GM23248 (cell line): ENCODE results near the gene WARS2. TPM values are rescaled to one million over a fixed set of nuclear protein-coding genes. Genes with fewer than 3 reads are reported as not detected.

ENCODE experiments used
- DNase-seq: peaks from one replicate; pipeline ENCODE4 v3.0.0-alpha.2; 2015
- H2AFZ ChIP-seq: fragments of 200-600 bp; sonication (generic); 2 replicates; pipeline ENCODE4 v1.6.1; 2016; ENCODE audit warnings: antibody characterized with exemption
- H3F3A ChIP-seq: fragments of 200-600 bp; sonication (generic); 2 replicates; pipeline ENCODE4 v1.6.1; 2016; ENCODE audit warnings: mild to moderate bottlenecking, antibody characterized with exemption, mixed run types; ENCODE audit not compliant: insufficient read depth
- H3K27ac ChIP-seq: fragments of 200-600 bp; sonication (generic); 2 replicates; pipeline ENCODE4 v1.5.1; 2016; ENCODE audit warnings: mild to moderate bottlenecking
- H3K27me3 ChIP-seq: fragments of 200-600 bp; sonication (generic); replicated peaks from 2 replicates; pipeline ENCODE4 v1.6.1; 2016; ENCODE audit warnings: mild to moderate bottlenecking; ENCODE audit not compliant: insufficient read depth
- H3K36me3 ChIP-seq: fragments of 200-600 bp; sonication (generic); 2 replicates; pipeline ENCODE4 v1.6.1; 2016; ENCODE audit warnings: low read depth, mild to moderate bottlenecking
- H3K4me1 ChIP-seq: fragments of 200-600 bp; sonication (generic); 2 replicates; pipeline ENCODE4 v1.6.1; 2016; ENCODE audit warnings: mild to moderate bottlenecking; ENCODE audit not compliant: insufficient read depth
- H3K4me2 ChIP-seq: fragments of 200-600 bp; sonication (generic); one replicate; pipeline ENCODE4 v1.6.1; 2016; ENCODE audit warnings: mild to moderate bottlenecking; ENCODE audit not compliant: unreplicated experiment
- H3K4me3 ChIP-seq: fragments of 200-600 bp; sonication (generic); 2 replicates; pipeline ENCODE4 v1.5.1; 2016; ENCODE audit warnings: mild to moderate bottlenecking
- H3K79me2 ChIP-seq: fragments of 200-600 bp; sonication (generic); 2 replicates; pipeline ENCODE4 v1.6.1; 2016; ENCODE audit warnings: mild to moderate bottlenecking; ENCODE audit not compliant: insufficient read depth
- H3K9ac ChIP-seq: fragments of 200-600 bp; sonication (generic); 2 replicates; pipeline ENCODE4 v1.6.1; 2016; ENCODE audit warnings: mild to moderate bottlenecking
- H3K9me2 ChIP-seq: fragments of 200-600 bp; sonication (generic); 2 replicates; pipeline ENCODE4 v1.6.1; 2016; ENCODE audit warnings: mixed run types, mild to moderate bottlenecking, moderate library complexity; ENCODE audit not compliant: insufficient read depth
- H3K9me3 ChIP-seq: fragments of 200-600 bp; sonication (generic); one replicate; pipeline ENCODE4 v1.6.1; 2017; ENCODE audit warnings: low read depth
- H4K20me1 ChIP-seq: fragments of 200-600 bp; sonication (generic); 2 replicates; pipeline ENCODE4 v1.6.0; 2016; ENCODE audit not compliant: insufficient read depth
- EZH2 ChIP-seq: fragments of 200-600 bp; sonication (generic); IDR thresholded peaks from 2 replicates; pipeline ENCODE4 v1.6.1; 2018; ENCODE audit warnings: antibody characterized with exemption, mild to moderate bottlenecking; ENCODE audit not compliant: insufficient read depth, poor library complexity, severe bottlenecking
- EZH2phosphoT487 ChIP-seq: fragments of 200-600 bp; sonication (generic); IDR thresholded peaks from 2 replicates; pipeline ENCODE4 v1.6.1; 2018; ENCODE audit warnings: antibody characterized with exemption, moderate library complexity, mild to moderate bottlenecking, low read depth; ENCODE audit not compliant: insufficient read depth
- WGBS, 2 experiments: methylation state at CpG; one replicate each; pipeline ENCODE4 v1.1.6; 2015 to 2017; ENCODE audit warnings: low lambda C conversion rate in 2 of 2, low coverage in 1 of 2; ENCODE audit errors: missing lambda C conversion rate in 2 of 2; 5-methylcytosine and 5-hydroxymethylcytosine counted together
- in situ Hi-C: fragments of 300-500 bp; cut with MboI; formaldehyde crosslinking; loops from 2 replicates; pipeline ENCODE4 v1.15.0; 2020
- polyA plus RNA-seq: library from polyadenylated mRNA; unstranded; fragments of >200 nt; fragmentation: Nextera tagmentation; extraction: Ambion mirVana; gene quantifications from 2 replicates; pipeline ENCODE4 v1.2.1, GENCODE V29; 2016
- total RNA-seq: library from RNA; depleted of rRNA; stranded (reverse); fragments of >200 nt; shearing (Covaris generic); gene quantifications from 2 replicates; pipeline ENCODE4 v1.2.3, GENCODE V29; 2014

The WARS2 gene
- total and polyA plus RNA-seq, 2 experiments from 2014 or later: 7.9 to 13.8 TPM

DNA sequence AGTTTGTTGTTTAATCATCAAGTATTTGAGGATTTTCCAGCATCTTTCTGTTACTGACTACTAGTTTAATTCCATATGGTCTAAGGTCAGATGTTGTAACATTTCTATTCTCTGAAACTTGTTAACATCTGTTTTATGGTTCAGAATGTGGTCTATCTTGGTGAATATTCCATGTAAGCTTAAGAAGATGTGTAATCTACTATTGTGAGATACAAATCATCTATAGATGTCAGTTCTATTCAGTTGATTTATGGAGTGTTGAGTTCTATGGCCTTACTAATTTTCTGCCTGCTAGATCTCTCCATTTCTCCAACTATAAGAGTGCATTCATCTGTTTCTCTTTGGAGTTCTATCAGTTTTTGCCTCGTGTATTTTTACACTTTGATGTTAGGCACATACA lies 31.5 kb downstream of the WARS2 start:
- Histone ChIP-seq H2AFZ (no peak overlapping the region), H3F3A (no peaks in the 10 kb centered on the region), H3K9ac (no peak overlapping the region), H3K4me3 (no peak overlapping the region), H4K20me1 (no peaks in the 10 kb centered on the region), H3K79me2 (no peaks in the 10 kb centered on the region), H3K4me1 (no peaks in the 10 kb centered on the region), H3K4me2 (no peak overlapping the region), H3K9me3 (no peaks in the 10 kb centered on the region), H3K27me3 (no peaks in the 10 kb centered on the region), H3K9me2 (0 out of 2 replicates have a peak, but pooled peaks cover 3% of the 10 kb centered on the region), H3K27ac (no peak overlapping the region), H3K36me3 (no peaks in the 10 kb centered on the region)
- no peak for DNase-seq
- TF ChIP-seq EZH2 (no peak), EZH2phosphoT487 (no peak)
- in situ Hi-C loops: no loop called here
- WGBS, 2 experiments: 52 to 62% methylated on average over 1 of the region's 1 CpG

- Histone ChIP-seq H3K4me3 (no peak overlapping the region), H2AFZ (no peak overlapping the region), H3K9ac (no peak overlapping the region), H3K9me2 (no peaks in the 10 kb centered on the region), H3F3A (peaks cover 6% of the 10 kb centered on the region; the same call in 1 of the 2 replicates), H3K27me3 (no peaks in the 10 kb centered on the region), H4K20me1 (no peaks in the 10 kb centered on the region), H3K4me1 (0 out of 2 replicates have a peak, but pooled peaks cover 11% of the 10 kb centered on the region), H3K9me3 (no peaks in the 10 kb centered on the region), H3K4me2 (no peak overlapping the region), H3K79me2 (peaks cover 5% of the 10 kb centered on the region; the same call in 1 of the 2 replicates), H3K27ac (no peak overlapping the region), H3K36me3 (no peaks in the 10 kb centered on the region)
- WGBS, 2 experiments: 96 to 100% methylated on average over 1 of the region's 1 CpG
- in situ Hi-C loops: no loop called here
- TF ChIP-seq EZH2phosphoT487: no peak
- no peak for TF ChIP-seq EZH2
- no peak for DNase-seq
These were observed 36.7 kb downstream of the WARS2 start for GRCh38 chr1:119103764-119104163.

DNA sequence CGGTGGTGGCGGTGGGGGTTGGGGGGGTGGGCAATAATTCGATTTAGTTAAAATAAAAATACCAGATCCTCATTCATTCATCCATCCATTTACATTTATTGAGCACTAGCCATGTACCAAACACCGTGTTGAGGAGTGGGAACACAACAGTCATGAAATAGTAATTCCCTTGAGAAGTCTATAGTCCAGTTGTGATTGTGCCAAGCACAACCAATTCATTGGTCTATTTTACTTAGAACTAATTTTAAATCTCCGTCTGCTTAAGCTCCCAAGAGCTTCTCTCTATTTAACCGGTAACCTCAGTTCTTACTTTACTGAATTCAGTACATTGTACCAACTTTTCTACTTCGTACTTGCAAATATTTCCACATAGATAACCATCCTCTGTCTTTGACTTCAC lies 38.4 kb downstream of the WARS2 start:
- Histone ChIP-seq H3K27ac (no peak overlapping the region), H3K9me2 (no peaks in the 10 kb centered on the region), H2AFZ (no peak overlapping the region), H3K4me1 (0 out of 2 replicates have a peak, but pooled peaks cover 11% of the 10 kb centered on the region), H3K4me3 (no peak overlapping the region), H3K9me3 (no peaks in the 10 kb centered on the region), H3K27me3 (no peaks in the 10 kb centered on the region), H4K20me1 (no peaks in the 10 kb centered on the region), H3K9ac (no peak overlapping the region), H3K4me2 (no peak overlapping the region), H3K79me2 (peaks cover 5% of the 10 kb centered on the region; the same call in 1 of the 2 replicates), H3F3A (peaks cover 6% of the 10 kb centered on the region; the same call in 1 of the 2 replicates), H3K36me3 (no peaks in the 10 kb centered on the region)
- in situ Hi-C loops: no loop called here
- 74% methylated on average over 7 of the region's 7 CpGs for WGBS, 2 experiments
- no peak for TF ChIP-seq EZH2phosphoT487
- TF ChIP-seq EZH2: no peak
- DNase-seq: no peak

DNA sequence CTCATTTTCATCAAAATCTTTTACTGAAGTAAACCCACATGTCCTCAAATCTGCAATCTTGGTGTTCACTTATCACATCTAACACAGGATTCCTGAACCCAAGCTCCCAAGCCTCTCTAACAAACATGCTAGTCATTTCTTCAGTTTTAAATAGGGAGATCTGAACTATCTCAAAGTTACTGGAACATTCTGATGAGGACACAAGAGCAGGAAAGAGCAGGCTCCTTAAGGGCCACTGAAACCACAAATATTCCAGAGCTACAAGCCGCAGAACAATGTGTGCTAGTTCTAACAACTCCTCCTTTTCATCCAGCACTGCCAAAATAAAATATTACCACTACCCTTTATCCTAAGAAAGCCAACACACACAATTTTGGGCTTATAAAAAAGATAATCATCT lies 38.9 kb downstream of the WARS2 start:
- peak overlapping the region; percentile 75 for H3K4me2 ChIP-seq
- 0 out of 2 replicates have a peak, but pooled peaks cover 11% of the 10 kb centered on the region for H3K4me1 ChIP-seq
- H3K27me3 ChIP-seq: no peaks in the 10 kb centered on the region
- 0 out of 2 replicates have a peak overlapping the region, but pooled peaks have one; percentile 36 for H3K27ac ChIP-seq
- H3K79me2 ChIP-seq: peaks cover 5% of the 10 kb centered on the region; the same call in 1 of the 2 replicates
- no peaks in the 10 kb centered on the region for H3K9me3 ChIP-seq
- no peaks in the 10 kb centered on the region for H4K20me1 ChIP-seq
- no peak overlapping the region for H2AFZ ChIP-seq
- no peak overlapping the region for H3K4me3 ChIP-seq
- DNase-seq: peak; percentile 75
- peaks cover 6% of the 10 kb centered on the region; the same call in 1 of the 2 replicates for H3F3A ChIP-seq
- in situ Hi-C loops: no loop called here
- no peaks in the 10 kb centered on the region for H3K36me3 ChIP-seq
- no peaks in the 10 kb centered on the region for H3K9me2 ChIP-seq
- no peak overlapping the region for H3K9ac ChIP-seq
- WGBS, 2 experiments: 7 to 8% methylated on average over 1 of the region's 1 CpG
- TF ChIP-seq EZH2: no peak
- TF ChIP-seq EZH2phosphoT487: no peak
